KOPT-K1 (cell line): ENCODE results near the gene SPAG9.

Experiments
- H3K27ac ChIP-seq: fragments of 200-600 bp; sonication (generic); 2 replicates; pipeline ENCODE4 v1.5.1; 2016; ENCODE audit warnings: antibody characterized with exemption, mild to moderate bottlenecking, low read depth, low read length; ENCODE audit not compliant: poor library complexity, severe bottlenecking
- H3K36me3 ChIP-seq: fragments of 200-600 bp; sonication (generic); 2 replicates; pipeline ENCODE4 v1.5.1; 2017; ENCODE audit warnings: antibody characterized with exemption, mild to moderate bottlenecking, low read length, moderate library complexity; ENCODE audit not compliant: insufficient read depth
- H3K9me3 ChIP-seq: fragments of 200-600 bp; sonication (generic); 2 replicates; pipeline ENCODE4 v1.5.1; 2017; ENCODE audit warnings: antibody characterized with exemption, low read length, mild to moderate bottlenecking; ENCODE audit not compliant: insufficient read depth, poor library complexity, severe bottlenecking

Gene SPAG9

DNA sequence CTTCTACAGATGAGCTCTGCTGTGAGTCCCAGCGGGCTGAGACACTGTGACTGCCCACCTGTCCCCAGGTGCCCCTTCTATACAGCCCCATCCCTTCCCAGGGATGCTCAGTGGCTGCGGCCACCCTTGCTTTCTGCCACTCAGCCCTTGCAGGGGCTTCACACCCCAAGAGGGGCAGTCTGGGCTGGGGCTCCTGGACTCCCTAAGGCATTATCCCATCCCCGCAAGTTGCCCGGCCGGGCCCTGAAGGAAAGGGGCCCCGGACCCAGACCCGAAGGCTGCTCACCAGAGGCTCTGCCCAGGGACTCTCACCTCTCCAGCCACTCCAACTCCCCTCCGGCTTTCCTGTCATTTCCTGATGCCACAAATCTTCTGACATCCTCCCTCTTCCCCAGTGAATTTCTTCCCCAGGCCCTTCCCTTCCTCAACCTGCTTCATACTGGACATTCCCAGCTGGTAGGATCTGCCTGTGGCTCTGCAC is 166.0 kb downstream of the SPAG9 start:
- H3K36me3 ChIP-seq = no peaks in the 10 kb centered on the region
- no peaks in the 10 kb centered on the region for H3K9me3 ChIP-seq
- H3K27ac ChIP-seq = no peak overlapping the region

DNA sequence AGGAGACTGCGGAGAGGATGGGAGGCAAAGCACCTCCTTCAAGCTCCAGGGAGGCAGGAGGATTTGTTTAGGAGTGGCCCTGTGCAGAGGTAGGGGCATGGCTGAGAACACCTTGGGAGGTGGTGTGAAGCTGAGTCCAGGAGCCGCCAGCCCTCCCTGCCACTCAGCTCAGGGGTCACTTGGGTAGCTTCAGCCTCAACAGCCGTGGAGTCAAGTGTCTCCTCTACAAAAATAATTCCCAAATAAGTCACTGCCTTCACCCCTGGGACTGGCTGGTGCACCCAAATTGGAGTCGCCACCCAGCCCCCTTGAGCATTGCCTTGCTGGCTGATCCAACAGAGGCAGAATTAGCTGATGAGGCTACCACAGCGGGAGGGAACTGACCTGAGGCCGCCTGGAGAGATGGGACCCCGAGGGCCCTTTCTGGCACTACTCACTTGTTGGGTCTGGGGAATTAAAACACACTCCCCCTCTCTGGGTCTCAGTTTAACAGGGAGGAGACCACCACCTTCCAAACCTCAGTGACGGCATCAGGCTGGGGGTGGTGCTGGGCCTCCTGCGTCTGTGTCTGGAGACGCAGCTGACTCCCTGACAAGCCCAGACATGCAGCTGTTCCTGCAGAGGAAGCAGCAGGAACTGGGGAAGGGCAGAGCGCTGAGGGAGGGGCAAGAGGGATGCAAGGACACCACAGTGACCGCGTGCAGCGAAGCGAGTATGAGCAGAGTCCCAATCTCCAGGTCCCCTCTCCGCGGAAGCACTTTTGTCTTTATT is 166.7 kb downstream of the SPAG9 start:
- no peaks in the 10 kb centered on the region for H3K9me3 ChIP-seq
- H3K27ac ChIP-seq = no peak overlapping the region

DNA sequence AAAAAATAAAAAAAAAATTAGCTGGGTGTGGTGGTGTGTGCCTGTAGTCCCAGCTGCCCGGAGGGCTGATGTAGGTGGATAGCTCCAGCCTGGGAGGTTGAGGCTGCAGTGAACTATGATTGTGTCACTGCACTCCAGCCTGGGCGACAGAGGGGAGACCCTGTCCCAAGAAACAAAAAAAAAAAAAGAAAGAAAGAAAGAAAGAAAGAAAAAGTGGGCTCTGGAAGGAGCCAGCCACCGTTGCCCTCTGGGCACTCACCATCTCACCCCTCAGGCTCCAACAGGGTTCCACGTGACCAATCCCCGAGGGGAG is 167.2 kb downstream of the SPAG9 start:
- Histone ChIP-seq H3K27ac (no peak overlapping the region), H3K9me3 (no peaks in the 10 kb centered on the region), H3K36me3 (no peaks in the 10 kb centered on the region)

More for the DNA sequence above, 166.7 kb downstream of the SPAG9 start:
- H3K36me3 ChIP-seq = no peaks in the 10 kb centered on the region

DNA sequence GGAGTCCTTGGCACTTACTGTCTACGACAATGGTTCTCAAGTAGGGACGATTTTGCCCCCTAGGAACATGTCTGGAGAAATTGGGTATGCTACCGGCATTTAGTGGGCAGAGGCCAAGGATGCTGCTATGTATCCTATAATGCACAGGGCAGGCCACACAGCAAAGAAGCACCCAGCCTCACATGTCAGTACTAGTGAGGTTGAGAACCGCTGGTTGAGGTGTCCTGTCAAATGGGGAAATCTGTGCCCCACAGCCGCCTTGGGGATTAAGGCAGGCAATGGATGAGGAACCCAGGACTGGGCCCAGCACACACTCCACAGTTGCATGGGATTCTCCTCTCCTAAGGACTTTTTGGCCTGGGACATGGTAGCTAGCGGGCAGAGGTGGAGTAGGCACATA is 167.8 kb downstream of the SPAG9 start:
- Histone ChIP-seq H3K27ac (no peak overlapping the region), H3K9me3 (no peaks in the 10 kb centered on the region), H3K36me3 (no peaks in the 10 kb centered on the region)

DNA sequence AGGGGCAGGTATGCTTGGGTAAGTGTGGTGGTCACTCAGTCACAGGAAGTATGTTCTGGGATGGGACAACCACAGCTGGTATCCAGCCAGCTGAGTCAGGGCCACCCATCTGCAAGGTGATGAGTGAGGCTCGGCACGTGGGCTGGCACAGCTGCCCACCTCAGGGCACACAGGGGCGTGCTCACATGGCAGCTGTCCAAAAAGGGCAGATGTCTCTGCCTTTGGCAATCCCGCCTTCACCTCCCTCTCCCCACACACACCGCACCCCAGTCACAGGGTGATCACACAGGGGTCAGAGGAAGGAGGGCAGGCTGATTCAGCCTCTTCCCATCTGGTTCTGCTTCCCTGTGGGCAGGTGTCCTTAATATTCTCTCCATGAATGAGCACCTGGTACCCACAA is 168.7 kb downstream of the SPAG9 start:
- Histone ChIP-seq H3K27ac (no peak overlapping the region), H3K36me3 (no peaks in the 10 kb centered on the region), H3K9me3 (no peaks in the 10 kb centered on the region)

DNA sequence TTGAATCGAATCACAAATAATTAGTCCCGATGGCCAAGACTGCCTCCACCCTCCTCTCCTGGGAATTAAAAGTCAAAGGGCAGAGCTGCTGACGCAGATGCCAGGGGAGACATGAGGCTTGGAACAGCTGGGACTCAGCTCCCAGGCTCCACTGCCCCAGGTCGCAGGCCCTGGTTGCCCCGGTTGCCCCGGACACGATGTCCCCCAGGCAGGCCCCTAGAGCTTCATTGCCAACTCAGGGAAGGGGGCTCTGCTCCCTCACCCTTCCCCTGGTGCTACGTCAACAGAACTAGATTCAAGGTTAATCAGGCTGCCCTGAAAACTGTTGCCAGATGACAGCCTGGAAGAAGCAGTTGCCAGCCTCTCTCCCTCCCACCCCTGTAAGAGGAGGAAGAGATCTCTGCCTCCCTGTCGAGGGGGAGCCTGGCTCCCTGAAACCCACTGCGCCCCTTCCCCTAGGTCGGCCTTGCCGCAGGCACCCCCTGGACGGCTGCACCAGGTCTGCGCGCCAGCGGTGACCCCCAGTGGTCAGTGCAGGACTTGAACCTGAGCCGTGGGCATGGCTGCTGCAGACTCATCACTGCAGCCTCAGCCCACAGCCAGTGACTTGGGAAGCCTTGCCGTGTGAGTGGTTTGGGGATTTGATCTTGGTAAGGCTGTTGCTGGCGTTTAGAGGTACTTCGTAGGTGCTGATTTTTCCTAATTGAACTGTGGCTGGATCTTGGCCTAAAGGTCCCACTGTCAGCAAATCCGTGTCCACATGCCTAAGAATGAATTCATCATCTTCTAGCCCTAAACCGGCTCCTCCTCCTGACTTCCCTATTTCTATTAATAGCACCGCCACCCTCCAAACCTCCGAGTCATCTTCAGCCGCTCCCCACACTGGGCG is 170.4 kb downstream of the SPAG9 start:
- no peak overlapping the region for H3K27ac ChIP-seq

DNA sequence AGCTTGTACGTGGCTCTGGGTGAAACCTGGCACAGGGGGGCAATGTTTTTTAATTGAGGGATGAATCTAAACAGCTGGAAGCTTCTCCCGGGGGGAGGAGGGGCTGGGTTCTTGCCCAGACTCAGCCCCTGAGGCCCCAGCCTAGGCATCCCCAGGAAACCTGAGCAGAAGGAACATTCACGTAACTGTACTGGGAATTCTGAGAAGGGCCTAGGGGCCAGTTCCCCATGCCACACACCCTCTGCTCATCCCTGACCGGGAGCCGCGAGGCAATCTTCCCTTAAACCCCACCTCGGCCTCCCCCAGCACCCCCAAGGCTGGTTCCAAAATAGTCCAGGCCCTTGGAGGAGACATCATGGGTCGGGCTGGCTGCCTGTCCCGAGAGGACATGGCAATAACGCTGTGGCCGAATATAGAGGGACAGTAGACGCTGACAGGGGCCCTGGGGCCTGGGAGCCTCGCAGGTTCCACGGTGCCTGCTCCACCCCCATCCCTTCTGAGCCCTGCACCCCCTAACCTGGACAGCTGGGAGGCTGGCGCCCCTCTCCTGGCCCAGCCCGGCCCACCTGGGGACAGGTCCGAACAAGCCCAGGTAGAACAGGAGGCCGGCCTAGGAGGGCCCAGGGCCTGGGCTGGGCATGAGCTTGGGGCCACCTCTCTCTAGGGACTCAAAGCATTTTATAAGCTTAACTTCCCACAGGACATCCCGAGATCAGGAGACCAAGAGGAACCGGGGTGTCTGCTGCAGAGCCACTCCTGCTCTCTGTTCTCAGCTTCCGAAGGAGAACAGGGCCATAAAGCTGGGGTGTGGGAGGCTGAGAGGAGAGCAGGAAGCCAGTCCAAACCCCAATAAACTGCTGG is 171.3 kb downstream of the SPAG9 start:
- Histone ChIP-seq H3K27ac (no peak overlapping the region), H3K9me3 (no peaks in the 10 kb centered on the region), H3K36me3 (no peaks in the 10 kb centered on the region)

More for the DNA sequence above, 170.4 kb downstream of the SPAG9 start:
- Histone ChIP-seq H3K36me3 (no peaks in the 10 kb centered on the region), H3K9me3 (no peaks in the 10 kb centered on the region)

DNA sequence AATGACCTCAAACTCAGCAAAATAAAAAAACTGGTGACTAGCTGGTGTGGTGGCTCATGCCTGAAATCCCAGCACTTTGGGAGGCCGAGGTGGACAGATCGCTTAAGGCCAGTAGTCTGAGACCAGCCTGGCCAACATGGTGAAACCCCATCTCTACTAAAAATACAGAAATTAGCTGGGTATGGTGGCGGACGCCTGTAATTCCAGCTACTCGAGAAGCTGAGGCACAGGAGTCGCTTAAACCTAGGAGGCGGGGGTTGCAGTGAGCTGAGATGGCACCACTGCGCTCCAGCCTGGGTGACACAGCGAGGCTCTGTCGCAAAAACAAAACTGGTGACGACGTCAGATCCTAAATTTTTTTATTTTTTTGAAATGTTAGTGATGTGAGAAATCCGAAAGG is 172.0 kb downstream of the SPAG9 start:
- Histone ChIP-seq H3K36me3 (no peaks in the 10 kb centered on the region), H3K9me3 (no peaks in the 10 kb centered on the region), H3K27ac (no peak overlapping the region)

DNA sequence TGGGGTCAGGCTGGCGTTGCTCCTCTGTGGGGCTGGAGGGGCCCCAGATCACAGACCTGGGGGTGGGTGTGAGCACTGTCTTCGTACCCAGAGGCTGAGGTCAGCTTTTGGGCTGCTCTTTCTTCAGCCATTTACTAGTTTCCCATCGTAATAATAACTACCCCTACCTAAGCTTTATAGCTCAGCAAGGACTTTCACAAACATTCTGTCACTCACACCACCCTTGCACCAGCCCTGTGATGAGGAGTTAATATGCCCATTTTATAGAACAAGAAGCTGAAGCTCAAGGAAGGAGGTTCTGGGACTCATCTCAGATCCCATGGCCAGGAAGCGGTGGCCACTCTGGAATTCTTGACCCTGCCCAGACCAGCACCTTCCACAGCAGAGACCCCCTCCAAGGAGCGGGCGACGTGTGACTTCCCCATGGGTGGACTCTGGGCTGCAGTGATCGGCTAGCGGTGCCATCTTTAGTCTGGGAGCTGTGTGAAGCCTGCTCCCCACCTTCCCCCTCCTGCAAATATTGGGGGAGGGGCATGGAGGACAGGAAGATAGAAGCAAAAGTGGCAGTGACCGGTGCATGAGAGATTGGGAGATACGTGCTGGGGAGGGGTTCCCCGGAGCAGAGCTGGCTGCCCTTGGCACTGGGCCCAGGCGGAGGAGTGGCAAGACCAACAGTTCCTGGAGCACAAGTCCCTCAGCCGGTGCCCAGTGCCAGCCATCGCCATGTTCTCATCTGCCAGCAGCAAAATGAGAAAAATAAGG is 172.7 kb downstream of the SPAG9 start:
- Histone ChIP-seq H3K27ac (no peak overlapping the region), H3K9me3 (no peaks in the 10 kb centered on the region), H3K36me3 (no peaks in the 10 kb centered on the region)

DNA sequence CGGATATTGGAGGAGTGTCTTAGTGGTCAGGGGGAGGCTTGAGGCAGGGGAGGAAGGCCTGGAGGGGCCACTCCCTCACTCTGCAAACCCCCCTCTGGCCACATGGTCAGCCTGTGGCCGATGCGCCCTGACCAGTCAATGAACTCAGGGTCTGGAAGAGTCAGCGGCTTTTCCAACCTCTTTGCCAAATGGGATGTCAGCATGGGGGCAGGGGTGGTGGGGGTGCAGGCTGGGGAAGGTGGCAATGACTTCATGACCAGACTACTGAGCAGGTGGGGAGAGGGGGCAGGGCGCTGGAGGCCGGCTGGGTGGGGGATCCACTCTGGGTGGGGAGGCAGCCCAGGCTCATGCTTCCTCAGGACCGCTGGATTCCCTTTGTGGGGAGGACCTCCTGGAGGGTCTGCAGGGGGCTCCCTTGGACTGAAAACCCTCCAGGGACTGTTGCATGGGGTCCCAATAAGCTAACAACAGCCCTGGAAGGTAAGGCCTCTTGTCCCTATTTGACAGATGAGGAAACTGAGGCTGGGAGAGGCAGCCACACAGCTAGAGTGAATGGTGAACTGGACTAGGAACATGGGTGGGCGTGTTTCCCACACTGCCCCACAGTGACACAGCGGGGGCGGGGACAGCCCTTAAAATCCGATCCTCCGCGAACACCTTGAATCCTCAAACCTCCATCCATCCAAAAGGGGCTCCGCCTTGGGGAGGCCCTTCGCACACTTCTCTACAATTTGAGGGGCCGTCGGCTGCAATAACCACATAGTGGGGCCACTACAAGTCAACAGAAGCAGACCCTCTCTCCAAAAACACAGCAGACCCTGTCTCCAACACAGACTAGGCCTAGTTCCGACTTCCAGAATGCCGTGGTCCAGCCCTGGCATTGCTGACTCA is 173.5 kb downstream of the SPAG9 start:
- Histone ChIP-seq H3K9me3 (no peaks in the 10 kb centered on the region), H3K27ac (no peak overlapping the region)

DNA sequence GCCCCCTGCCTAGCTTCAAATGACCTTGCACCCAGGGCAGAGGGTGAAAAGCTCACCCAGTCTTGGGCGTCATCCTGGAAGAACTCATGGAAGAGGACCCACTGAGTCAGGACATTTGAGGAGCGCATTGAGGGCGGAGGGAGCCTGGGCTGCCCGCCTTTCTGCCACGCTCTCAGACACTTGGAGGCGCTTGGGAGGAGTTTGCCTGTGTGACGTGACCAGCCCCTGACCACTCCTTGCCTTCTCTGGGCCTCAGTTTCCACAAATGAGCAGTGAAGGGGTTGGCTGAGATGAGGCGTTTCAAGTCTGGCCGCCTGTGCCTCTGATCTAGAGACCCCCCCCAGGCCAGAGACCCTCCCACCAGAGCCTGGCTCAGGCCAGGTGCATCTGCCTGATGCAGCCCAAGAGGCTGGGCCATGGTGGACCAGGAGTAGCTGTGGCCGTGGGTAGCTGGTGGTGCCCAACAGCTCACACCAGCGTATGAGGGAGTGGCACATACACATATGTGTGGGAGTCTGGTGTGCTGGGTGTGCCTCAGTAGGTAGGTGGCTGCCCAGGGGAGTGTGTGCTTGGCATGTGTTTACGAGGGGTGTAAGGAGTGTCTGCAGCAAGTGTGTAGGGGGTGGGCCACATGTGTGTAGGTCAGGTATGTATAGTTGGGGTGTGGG is 174.3 kb downstream of the SPAG9 start:
- Histone ChIP-seq H3K9me3 (no peaks in the 10 kb centered on the region), H3K36me3 (no peaks in the 10 kb centered on the region), H3K27ac (no peak overlapping the region)

More for the DNA sequence above, 173.5 kb downstream of the SPAG9 start:
- no peaks in the 10 kb centered on the region for H3K36me3 ChIP-seq

DNA sequence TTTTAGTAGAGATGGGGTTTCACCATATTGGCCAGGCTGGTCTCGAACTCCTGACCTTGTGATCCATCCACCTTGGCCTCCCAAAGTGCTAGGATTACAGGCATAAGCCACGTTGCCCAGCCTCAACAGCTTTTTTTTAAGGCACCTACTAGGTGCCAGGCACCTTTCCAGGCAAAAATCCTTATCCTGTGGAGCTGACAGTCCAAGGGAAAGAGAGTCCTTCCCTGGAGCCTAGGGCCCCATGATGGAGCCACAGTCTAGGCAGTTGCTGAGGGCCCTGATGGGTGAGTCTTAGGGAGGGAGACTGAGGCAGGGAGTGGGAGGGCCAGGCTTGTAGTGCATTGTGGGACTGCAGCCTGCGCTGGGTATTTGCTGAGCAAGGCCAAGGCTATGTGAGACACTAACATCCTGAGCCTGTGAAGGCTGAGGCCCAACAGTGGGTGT is 174.9 kb downstream of the SPAG9 start:
- Histone ChIP-seq H3K27ac (no peak overlapping the region), H3K36me3 (no peaks in the 10 kb centered on the region), H3K9me3 (no peaks in the 10 kb centered on the region)
